Measurements from ENCODE around the gene FAM25G. TPM values are rescaled to one million over a fixed set of nuclear protein-coding genes. Genes with fewer than 3 reads are reported as not detected.

FAM25G gene
- total and polyA plus RNA-seq, 2 of the 8 experiments (the other 6 are each of a cell fraction or from before 2014, with no cell fraction given), result not detected

GRCh38 chr10:47456794-47457527 lies 34.5 kb downstream of the FAM25G start:
- no peak overlapping the region; the same call in 1 of the 2 replicates for H2AFZ ChIP-seq (ENCODE audit: low read length)
- H2BK120ac ChIP-seq (replicated peaks; ENCODE audit: low read depth, low read length), result no peak overlapping the region
- H3K79me2 ChIP-seq (ENCODE audit: control insufficient read depth in 1 of 2, insufficient read depth in 2 of 2, low read length in 2 of 2), result no peaks in the 10 kb centered on the region
- no peaks in the 10 kb centered on the region for H3K79me1 ChIP-seq (ENCODE audit: low read depth, low read length)
- no peak overlapping the region for H3K27ac ChIP-seq (ENCODE audit: low read depth, low read length)
- H3K9me3 ChIP-seq (ENCODE audit: insufficient read depth in 2 of 2, low read depth in 1 of 2, low read length in 1 of 2), result no peaks in the 10 kb centered on the region
- H3K27me3 ChIP-seq (replicated peaks in 1 of 4; ENCODE audit: control insufficient read depth in 3 of 4, extremely low read depth in 1 of 4, insufficient read depth in 3 of 4, low read length in 3 of 4), result no peaks in the 10 kb centered on the region
- no peak for FAIRE-seq
- H3K4me3 ChIP-seq (ENCODE audit: extremely low read depth in 1 of 4, insufficient read depth in 2 of 4, low read depth in 3 of 4, low read length in 4 of 4), result no peak overlapping the region
- H3K56ac ChIP-seq (replicated peaks; ENCODE audit: insufficient read length, low read depth, low read length), result no peak overlapping the region
- H4K91ac ChIP-seq (replicated peaks; ENCODE audit: insufficient read length, low read length), result no peak overlapping the region
- H3K23ac ChIP-seq (ENCODE audit: insufficient read length), result no peak overlapping the region
- no peak overlapping the region for H3K14ac ChIP-seq (ENCODE audit: insufficient read length)
- H4K20me1 ChIP-seq (replicated peaks in 1 of 2; ENCODE audit: control insufficient read depth in 1 of 2, insufficient read depth in 2 of 2, low read length in 2 of 2), result no peaks in the 10 kb centered on the region
- no peak overlapping the region for H3K9ac ChIP-seq (replicated peaks in 1 of 4; ENCODE audit: extremely low read depth in 1 of 4, low read depth in 3 of 4, low read length in 3 of 4)
- no peak overlapping the region for H4K8ac ChIP-seq (ENCODE audit: extremely low read depth, insufficient read depth, low read length)
- WGBS, 2 experiments (ENCODE audit: extremely low coverage in 1 of 2, insufficient coverage in 1 of 2, insufficient read length in 1 of 2, insufficient replicate concordance in 2 of 2, low coverage in 1 of 2, low lambda C conversion rate in 2 of 2, missing lambda C conversion rate in 1 of 2), result 90% methylated on average over 6 of the region's 6 CpGs; no CpG with 5 or more reads in 1 of the 2 experiments
- H3K4me2 ChIP-seq (ENCODE audit: insufficient read depth in 1 of 2, low read depth in 2 of 2, low read length in 2 of 2), result no peak overlapping the region
- H2BK12ac ChIP-seq (ENCODE audit: low read depth, low read length), result no peak overlapping the region
- no peak overlapping the region for H2BK20ac ChIP-seq (ENCODE audit: low read length)
- ChIA-PET POLR2A (ENCODE audit: partially characterized antibody) (no interaction called here), CTCF (ENCODE audit: partially characterized antibody) (no interaction called here)
- H4K5ac ChIP-seq (ENCODE audit: insufficient read length, low read depth, low read length), result no peak overlapping the region
- H2BK15ac ChIP-seq (ENCODE audit: low read length), result no peak overlapping the region
- H3K23me2 ChIP-seq (ENCODE audit: low read depth, low read length), result peaks cover 2% of the 10 kb centered on the region; the same call in 1 of the 2 replicates
- H2AK5ac ChIP-seq (ENCODE audit: low read depth, low read length), result no peak overlapping the region
- no peak overlapping the region for H3K4ac ChIP-seq (replicated peaks; ENCODE audit: insufficient read length, low read depth, low read length)
- no peak overlapping the region for H3K18ac ChIP-seq (ENCODE audit: extremely low read depth, low read length)
- peak in 1 of 2 experiments; percentile 35 for DNase-seq (ENCODE audit: low read depth in 1 of 2, low spot score in 2 of 2)
- peaks cover 0 to 7% (median 3%) of the 10 kb centered on the region in 4 experiments; a peak in 4 of 7 replicates for H3K4me1 ChIP-seq (replicated peaks in 1 of 4; ENCODE audit: control insufficient read depth in 3 of 4, insufficient read depth in 4 of 4, low read length in 3 of 4)
- no peaks in the 10 kb centered on the region for H3K36me3 ChIP-seq (ENCODE audit: control insufficient read depth in 2 of 4, insufficient read depth in 4 of 4, low read length in 3 of 4)
- H2BK5ac ChIP-seq (ENCODE audit: low read depth, low read length), result no peak overlapping the region
- TF ChIP-seq ATF2 (IDR thresholded peaks at IDR 0.05; ENCODE audit: low read length) (no peak), TBP (IDR thresholded peaks at IDR 0.05; ENCODE audit: low read depth, low read length) (no peak), RAD21 (IDR thresholded peaks at IDR 0.05 in 1 of 2, conservative IDR thresholded peaks at IDR 0.05 in 1 of 2; ENCODE audit: low read depth in 2 of 2, low read length in 2 of 2) (no peak), SUZ12 (IDR thresholded peaks at IDR 0.05; ENCODE audit: low read length) (no peak), CHD2 (IDR thresholded peaks at IDR 0.05; ENCODE audit: low read length) (no peak), SRF (IDR thresholded peaks at IDR 0.05; ENCODE audit: low read depth, low read length) (no peak), NANOG (IDR thresholded peaks at IDR 0.05; ENCODE audit: insufficient read depth, low read depth, low read length, poor library complexity, severe bottlenecking) (no peak), CEBPB (IDR thresholded peaks at IDR 0.05; ENCODE audit: low read depth, low read length) (no peak), CBX8 (IDR thresholded peaks at IDR 0.05; ENCODE audit: borderline replicate concordance, low read depth, low read length) (no peak)
